GM19324 (cell line): ENCODE data around the gene TLN1.

Experiments used
- ATAC-seq: cut with Tn5 transposase; IDR thresholded peaks from one replicate; pipeline ENCODE4 v1.9.1; 2021; ENCODE audit warnings: mild to moderate bottlenecking, moderate library complexity; ENCODE audit not compliant: unreplicated experiment, low FRiP score

TLN1 gene

DNA sequence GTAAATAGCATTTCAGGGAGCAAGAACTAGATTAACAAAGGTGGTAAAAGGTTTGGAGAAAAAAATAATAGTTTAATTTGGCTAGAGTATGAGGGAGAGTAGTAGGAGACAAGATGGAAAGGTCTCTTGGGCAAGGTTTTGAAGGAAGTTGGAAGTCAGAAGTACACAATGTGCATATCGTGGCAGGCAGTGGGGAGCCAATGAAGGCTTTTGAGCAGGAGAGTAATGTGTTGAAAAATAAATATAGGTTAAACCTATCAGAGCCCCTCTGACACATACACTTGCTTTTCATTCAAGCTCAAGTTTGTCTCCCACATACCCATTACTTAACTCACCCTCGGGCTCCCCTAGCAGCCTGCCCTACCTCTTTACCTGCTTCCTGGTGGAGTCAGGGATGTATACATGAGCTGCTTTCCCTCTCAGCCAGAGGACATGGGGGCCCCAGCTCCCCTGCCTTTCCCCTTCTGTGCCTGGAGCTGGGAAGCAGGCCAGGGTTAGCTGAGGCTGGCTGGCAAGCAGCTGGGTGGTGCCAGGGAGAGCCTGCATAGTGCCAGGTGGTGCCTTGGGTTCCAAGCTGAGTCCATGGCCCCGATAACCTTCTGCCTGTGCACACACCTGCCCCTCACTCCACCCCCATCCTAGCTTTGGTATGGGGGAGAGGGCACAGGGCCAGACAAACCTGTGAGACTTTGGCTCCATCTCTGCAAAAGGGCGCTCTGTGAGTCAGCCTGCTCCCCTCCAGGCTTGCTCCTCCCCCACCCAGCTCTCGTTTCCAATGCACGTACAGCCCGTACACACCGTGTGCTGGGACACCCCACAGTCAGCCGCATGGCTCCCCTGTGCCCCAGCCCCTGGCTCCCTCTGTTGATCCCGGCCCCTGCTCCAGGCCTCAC is 58.6 kb downstream of the TLN1 start, which contains the start of gene CA9:
TSS of gene CA9 (plus strand) at position 797 of the 893 bp plus-strand sequence. CDS start at position 829, 32 bp downstream.
- ATAC-seq = no peak

DNA sequence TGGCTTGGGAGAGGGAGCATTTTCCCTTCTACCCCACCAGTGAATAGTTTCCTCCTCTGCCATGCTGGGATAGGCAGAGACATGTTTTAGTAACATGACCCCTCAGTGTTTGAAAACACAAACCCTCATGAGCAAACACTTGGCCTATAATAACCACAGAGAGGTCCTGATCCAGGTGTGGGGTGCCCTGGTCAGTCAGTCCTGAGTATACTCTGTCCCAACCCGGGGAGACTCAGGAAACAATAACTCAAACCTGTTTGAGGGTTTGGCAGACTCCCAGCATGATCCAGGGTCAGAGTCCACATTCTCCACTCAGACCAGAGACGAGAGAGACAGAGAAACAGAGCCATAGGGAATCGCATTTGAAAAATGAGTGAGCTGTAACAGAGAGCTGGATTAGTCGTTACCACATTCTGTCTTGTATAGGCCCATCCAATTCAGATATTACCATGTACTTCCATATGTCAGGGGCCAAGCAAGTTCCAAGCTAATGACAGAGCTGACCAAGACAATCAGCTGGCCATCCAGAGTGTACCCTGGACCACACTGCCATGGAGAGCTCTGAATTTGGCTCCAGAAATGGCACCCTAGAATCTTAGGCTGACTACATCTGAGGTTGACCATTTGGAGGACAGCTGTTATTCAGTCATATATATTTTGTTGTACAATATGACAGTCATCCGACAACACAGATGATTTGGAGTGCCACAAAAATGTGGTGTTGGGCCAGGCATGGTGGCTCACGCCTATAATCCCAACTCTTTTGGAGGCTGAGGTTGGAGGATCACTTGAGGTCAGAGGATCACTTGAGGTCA is 62.5 kb downstream of the TLN1 start:
- ATAC-seq = no peak

DNA sequence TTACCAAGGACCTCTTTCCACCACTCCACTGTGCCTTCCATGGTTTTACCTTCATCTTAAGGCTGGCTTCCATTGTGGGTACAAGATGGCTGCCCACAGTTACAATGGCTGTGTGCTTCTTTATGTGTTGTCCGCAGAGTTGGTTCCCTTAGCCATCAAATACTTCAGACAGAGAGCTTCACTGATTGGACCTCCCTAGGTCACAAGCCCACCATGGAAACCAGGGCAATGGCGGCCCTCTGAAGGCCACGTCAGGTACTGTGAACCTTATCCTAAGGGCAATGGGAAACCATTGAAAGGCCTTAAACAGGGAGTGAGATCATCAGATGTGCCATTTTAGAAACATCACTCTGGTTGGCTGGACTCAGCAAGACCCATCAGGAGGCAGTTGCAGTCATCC is 64.1 kb downstream of the TLN1 start:
- no peak for ATAC-seq

DNA sequence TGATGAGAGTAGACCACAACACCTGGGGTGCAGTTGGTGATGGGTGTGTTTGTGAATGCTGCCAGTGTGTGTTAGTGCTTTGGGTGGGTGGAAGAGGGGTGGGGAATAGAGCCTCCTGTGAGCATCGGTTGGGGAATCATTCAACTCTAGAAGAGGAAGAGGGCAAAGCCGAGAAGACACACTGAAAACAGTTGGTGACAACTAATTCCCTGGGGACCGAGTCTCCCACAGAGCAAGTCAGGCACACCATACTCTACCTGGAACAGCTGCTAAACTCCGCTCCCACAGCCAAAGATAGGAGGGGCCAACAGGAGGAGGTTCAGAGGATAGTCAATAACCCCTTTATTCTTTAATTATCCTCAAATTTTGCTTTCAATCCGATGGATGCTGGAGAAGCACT is 65.4 kb downstream of the TLN1 start:
- no peak for ATAC-seq

DNA sequence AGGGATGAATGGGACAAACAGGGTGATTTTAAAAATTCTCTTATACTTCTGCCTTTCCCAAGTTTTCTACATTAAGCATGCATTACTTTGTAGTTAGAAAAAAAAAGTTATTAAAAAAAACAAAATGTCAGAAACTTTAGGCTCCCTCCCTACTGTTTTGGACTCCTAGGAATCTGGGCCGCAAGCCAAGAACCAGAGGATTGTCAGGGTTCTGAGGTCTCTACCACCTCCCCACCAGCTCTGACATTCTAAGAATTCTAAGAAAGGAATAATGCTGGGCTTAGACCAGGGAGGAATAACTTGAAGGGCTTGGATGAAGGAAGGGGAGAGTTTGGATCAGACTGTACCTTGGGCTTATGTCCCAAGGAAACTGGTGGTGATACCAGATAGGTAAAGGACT is 66.0 kb downstream of the TLN1 start:
- ATAC-seq = no peak

DNA sequence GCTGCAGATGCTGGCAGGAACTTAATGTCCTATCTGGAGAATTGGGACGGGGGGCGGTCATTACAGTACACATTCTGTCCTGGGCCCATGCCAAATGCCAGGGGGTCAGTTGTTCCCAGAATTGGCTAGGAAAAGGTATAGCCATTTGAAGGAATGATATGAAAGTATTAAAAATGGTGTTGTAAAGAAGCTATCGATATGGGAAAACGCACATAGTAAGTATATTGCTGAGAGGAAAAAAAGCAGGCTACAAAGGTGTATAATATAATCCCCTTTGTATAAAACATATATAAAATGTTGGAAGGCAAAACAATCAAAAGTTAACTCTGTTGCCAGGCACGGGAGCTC is 66.5 kb downstream of the TLN1 start:
- no peak for ATAC-seq

DNA sequence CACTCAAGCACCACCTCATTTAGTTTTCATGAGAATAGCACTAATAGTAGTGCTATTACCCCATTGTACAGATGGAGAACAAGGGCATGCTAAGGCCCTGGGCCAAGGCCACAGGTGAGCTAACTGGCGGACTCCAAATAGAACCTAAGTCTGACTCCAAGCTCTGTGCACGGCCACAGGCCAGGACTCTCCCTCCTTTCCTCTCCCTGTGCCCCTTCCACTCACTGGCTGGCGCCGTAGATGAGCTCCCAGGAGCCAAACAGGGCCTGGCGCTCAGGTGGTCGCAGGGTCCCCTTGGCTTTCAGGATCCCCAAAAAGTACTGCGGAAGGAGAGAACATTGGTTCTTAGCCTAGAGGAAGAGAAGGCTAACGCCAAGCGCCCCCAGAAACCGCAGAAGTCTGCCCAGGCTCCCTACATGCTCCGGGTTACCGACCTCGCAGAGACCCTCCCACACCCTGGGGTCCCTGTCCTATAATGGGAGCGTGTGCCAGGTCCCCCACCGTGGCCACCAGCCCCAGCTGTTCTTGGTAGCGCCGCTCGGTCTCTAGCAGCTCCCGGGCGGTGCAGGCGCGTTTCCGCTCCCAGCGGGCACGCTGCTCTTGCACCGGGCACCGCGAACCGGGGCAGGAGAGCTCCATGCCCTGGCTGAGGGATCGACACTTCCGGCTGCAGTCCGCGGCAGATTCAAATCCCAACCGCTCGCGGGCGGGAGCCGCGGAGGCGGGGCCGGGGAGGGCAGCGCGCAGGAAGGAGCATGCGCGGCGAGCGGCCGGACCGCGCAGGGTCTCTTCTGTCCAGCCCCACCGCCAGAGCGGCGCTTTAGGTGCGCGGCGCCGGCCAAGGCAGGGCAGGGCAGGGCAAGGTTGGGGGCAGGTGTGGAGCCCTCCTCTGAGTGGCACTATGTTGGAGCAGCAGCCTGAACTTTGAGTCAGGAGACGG is 67.2 kb downstream of the TLN1 start, which contains the start of gene ARHGEF39:
TSS of gene ARHGEF39 (minus strand) at position 665 of the 940 bp plus-strand sequence. CDS start at position 639, 26 bp downstream.
- ATAC-seq = peak; percentile 82

DNA sequence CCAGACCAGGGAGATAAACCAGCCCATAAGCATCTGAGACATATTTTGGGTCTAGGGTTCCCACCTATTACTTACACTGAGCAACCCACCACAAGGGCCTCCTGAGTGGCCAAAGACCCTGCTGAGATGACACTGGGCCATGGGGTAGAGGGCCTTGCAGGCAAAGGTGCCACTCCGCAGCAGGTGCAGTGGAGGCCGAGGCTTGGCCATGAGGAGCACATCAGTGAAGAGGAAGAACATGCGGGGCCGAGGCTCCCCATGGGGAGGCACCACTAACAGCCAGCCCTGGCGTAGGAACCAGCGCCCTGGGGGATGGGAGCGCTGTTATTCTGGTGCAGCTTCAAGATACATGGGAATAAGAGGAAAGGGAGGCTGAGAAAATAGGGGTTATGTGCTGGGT is 69.6 kb downstream of the TLN1 start:
- no peak for ATAC-seq

DNA sequence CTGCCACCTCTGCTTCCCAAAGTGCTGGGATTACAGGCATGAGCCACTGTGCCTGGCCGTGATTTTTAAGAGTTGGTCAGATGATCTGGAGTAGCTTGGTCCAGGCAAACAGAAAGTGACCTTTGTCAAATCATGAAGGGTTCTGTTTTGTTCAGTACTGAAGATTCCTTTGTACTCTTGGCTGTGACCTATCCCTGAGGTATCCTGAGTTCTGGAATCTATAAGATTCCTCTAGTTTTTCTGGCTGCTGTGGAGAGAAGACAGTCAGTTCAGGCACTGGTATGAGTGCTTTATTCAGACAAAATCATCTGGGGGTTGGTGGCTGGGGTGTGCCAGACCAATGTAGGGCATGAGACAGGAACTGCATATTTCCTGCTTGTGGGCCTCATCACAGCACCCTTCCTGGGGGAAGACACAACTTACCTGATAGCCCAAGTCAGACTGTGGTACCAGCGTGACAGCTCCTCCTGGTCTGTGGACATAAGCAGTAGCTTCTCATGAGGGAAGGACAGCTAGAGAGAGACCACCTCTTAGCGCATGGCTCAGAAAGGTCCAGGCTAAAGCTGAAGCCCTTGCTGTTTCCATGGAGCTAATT is 70.1 kb downstream of the TLN1 start:
- no peak for ATAC-seq

DNA sequence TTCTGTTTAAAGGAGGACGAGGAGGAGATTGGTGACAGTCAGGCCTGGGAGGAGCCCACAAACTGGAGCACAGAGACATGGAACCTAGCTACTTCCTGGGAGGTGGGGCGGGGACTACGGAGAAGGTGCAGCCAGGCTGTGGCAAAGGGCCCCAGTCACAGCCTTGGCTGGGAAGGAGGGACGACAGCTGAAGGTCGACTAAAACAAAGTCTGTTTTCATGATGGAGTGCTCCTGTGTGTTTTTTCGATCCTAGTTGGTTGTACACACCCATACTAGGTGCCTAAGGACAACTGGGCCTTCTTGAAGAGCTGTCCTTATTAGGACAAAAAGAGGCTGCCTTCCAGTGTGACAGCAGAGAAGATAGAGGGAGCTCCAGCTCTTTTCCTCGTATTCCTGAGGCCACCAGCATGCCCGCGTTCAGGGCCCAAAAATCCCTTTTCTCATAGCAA is 71.0 kb downstream of the TLN1 start:
- ATAC-seq = no peak

DNA sequence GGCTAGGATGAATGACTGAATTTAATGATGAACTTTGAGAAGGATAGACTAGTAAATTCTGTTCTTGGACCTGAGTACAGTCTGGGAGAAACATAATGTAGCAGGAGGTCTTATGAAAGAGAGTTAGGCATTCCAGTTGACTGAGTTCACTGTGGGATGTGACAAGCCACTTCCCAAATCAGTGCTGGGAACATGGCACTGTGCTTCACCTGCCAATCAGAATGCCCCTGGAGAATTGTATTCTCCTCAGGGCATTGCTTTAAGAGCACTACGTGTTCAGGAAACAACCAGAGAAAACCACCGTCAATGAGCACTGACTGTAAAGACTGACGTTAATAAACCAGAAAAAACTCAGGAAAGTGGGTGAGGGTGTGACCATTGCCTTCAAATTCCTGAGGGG is 72.7 kb downstream of the TLN1 start:
- no peak for ATAC-seq

DNA sequence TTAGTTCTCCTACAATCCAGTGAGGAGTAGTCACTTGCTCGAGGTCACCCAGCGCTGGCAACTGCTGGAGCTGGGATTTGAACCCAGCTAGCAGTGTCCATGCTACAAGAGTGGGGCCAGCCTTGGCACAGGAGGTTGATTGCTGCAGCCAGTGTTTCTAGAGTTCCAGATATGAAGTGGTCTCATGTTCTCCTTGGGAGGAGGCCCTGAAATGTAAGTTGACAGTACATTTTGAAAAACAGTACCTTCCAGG is 73.1 kb downstream of the TLN1 start:
- no peak for ATAC-seq

DNA sequence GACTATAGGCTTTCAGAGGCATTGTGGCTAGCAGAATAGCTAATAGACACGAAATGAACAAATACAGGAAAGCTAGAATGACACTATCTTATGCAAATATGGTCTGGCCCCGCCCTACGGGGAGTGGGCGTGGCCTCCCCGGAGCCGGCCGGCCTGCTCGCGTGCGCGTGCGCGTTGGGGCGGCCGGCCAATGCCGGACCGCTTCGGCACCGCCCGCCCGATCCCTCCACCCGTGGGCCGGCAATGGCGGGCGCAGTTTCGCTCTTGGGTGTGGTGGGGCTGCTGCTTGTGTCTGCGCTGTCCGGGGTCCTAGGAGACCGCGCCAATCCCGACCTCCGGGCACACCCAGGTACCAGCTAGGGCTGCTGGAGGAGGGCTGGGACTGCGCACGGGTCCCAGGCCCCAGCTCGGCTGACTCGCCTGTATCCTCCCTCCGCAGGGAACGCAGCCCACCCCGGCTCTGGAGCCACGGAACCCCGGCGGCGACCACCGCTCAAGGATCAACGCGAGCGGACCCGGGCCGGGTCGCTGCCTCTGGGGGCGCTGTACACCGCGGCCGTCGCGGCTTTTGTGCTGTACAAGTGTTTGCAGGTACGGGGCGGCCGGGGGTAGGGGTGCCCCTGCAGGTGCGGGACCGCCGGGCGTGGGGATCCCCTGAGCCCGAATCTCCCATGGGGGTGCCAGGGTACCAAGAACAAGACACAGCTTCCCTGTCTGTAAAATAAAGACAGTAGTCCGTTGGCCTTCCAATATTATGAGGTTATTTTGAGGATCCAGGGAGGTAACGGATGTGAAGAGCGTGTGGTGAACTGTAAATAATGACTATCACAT is 73.6 kb downstream of the TLN1 start, which contains the start of gene CCDC107:
TSS of gene CCDC107 (plus strand) at position 156 of the 831 bp plus-strand sequence. CDS start at position 244, 88 bp downstream.
- ATAC-seq = peak; percentile 77

DNA sequence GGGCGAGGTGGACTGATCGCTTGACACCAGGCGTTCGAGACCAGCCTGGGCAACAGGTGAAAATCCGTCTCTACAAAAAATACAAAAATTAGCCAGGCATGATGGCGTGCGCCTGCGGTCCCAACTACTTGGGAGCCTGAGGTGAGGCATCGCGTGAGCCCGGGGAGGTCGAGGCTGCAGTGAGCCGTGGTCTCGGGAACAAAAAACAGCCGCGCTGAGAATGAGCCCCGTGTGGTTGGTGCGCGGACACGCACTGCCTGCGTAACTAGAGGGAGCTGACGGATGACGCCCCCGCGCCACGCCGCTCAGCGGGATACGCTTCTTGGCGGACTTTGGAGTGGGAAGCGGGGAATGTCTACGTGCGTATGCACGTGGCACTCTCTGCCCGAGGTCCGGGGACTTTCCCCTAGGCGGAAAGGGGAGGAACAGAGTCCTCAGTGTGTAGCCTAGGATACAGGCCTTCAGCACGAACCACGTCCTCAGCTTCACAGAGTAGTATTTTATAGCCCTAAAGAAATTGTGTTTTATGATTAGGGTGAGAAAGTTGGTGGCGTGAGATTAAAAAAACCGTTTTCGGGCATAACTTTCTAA is 74.4 kb downstream of the TLN1 start, which contains the start of gene RMRP:
TSS of gene RMRP (minus strand) at position 474 of the 591 bp plus-strand sequence.
- ATAC-seq = peak; percentile 87

DNA sequence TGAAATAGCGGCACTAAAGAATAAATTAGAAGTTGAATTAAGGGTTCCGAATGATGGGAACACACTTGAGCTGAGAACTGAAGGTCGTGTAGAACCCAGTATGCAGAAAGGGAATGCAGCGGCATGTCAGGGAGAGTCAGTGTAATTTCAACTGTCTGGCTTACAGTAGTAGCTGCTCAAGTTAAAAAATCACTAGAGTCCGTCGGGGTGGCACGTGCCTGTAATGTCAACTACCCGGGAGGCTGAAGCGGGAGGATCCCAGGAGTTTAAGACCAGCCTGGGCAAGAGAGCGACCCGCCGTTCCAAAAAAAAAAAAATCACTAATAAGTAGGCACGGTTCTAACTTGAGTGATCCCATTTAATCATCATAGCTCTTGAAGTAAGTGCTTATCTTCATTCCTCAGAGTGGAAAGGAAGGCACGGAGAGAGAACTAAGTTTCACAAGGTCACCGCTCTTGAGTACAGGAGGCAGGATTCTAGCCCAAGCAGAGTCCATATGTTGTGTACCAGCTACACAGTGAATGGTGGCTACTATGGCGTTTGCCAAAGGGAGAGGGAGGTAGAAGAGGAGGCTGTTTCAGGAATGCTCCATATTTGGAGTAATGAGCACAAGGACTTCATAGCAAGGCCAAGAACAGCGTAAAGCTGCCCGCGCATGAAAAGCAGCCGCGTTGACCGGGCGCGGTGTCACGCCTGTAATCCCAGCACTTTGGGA is 75.0 kb downstream of the TLN1 start:
- ATAC-seq = no peak

DNA sequence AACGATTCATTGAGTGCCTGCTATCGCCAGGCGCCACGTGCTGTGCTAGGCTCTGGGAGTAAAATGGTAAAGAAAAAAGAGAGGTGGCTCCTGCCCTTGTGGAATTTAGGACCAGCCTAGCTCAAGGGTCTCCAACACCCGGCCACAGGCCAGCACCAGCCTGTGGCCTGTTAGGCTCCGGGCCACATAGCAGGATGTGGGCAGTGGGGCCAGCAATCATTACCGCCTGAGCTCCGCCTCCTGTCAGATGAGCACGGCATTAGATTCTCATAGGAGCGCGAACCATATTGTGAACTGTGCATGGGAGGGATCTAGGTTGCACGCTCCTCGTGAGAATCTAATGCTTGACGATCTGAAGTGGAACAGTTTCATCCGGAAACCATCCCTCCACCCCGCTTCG is 75.6 kb downstream of the TLN1 start:
- no peak for ATAC-seq

DNA sequence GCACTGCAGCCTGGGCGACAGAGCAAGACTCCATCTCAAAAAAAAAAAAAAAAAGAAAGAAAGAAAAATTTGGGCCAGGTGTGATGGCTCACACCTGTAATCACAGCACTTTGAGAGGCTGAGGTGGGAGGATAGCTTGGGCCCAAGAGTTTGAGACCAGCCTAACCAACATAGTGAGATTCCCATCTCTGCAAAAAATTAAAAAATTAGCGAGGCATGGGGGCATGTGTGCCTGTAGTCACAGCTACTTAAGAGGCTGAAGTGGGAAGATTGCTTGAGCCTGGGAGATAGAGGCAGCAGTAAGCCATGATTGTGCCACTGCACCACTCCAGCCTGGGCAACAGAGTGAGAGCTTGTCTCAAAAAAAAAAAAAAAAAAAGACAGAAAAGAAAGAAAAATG is 78.4 kb downstream of the TLN1 start:
- no peak for ATAC-seq

DNA sequence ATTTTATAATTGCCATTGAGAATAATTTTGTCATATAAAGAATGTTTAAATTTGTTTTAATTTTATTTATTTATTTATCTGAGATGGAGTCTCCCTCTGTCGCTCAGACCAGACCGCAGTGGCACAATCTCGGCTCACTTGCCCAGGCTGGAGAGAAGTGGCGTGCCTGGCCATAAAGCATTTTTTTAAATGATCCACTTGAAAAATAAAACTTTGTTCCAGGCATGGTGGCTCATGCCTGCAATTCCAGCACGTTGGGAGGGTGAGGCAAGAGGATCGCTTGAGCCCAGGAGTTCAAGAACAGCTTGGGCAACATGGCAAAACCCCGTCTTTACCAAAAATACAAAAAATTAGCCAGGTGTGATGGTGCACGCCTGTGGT is 79.2 kb downstream of the TLN1 start:
- ATAC-seq = no peak
